Measurements from ENCODE around the gene TRMU.
A peak's percentile ranks its signal among the peaks of the same experiment; 100 is the strongest.

Gene TRMU

DNA sequence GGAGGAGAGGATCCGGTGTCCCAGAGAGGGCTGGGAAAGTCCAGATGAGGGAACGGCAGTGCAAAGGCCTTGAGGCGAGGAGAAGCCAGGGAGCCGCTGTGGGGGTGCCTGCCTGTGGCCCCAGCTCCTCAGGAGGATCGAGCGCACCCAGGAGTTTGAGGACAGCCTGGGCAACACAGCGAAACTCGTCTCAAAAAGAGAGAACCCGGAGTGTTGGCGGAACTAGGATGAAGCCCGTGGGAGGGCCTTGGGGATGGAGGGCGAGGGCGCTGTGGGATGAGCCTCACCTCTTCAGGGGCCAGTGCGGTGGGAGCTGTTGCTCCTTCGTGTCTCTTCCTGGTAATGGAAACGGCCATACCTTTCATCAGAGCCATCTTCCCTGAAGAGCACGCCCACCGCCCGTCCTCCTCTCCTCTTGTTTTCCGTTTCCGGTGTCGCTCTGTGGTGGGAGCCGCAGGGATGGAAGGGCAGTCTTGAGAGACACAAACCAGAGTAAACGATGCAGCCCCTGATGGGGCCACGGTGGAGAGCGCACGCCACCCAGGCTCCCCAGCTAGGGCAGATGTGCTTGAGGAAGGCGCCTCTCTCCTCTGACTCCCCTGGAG, 15.7 kb downstream of the TRMU start:
- DNase-seq (ENCODE audit: extremely low read depth, low read depth), result no peak
- no peak overlapping the region for H3K4me3 ChIP-seq (replicated peaks; ENCODE audit: low read depth, low read length)
- no peak for TF ChIP-seq CTCF (IDR thresholded peaks at IDR 0.05; ENCODE audit: low read depth, low read length, missing control alignments)

GRCh38 chr22:46351767-46352166, 16.3 kb downstream of the TRMU start:
- no peak overlapping the region for H3K4me3 ChIP-seq (replicated peaks; ENCODE audit: low read depth, low read length)
- no peak for DNase-seq (ENCODE audit: extremely low read depth, low read depth)
- no peak for TF ChIP-seq CTCF (IDR thresholded peaks at IDR 0.05; ENCODE audit: low read depth, low read length, missing control alignments)

- no peak for TF ChIP-seq CTCF (IDR thresholded peaks at IDR 0.05; ENCODE audit: low read depth, low read length, missing control alignments)
- DNase-seq (ENCODE audit: extremely low read depth, low read depth), result no peak
- no peak overlapping the region for H3K4me3 ChIP-seq (replicated peaks; ENCODE audit: low read depth, low read length)
Observed at GRCh38 chr22:46352276-46352675, 16.8 kb downstream of the TRMU start.

- DNase-seq (ENCODE audit: extremely low read depth, low read depth), result peak; percentile 9
- H3K4me3 ChIP-seq (replicated peaks; ENCODE audit: low read depth, low read length), result no peak overlapping the region
- TF ChIP-seq CTCF (IDR thresholded peaks at IDR 0.05; ENCODE audit: low read depth, low read length, missing control alignments), result no peak
Observed at GRCh38 chr22:46352691-46353386, 17.3 kb downstream of the TRMU start.

- no peak overlapping the region for H3K4me3 ChIP-seq (replicated peaks; ENCODE audit: low read depth, low read length)
- no peak for TF ChIP-seq CTCF (IDR thresholded peaks at IDR 0.05; ENCODE audit: low read depth, low read length, missing control alignments)
- no peak for DNase-seq (ENCODE audit: extremely low read depth, low read depth)
Observed at GRCh38 chr22:46353483-46354105, 18.1 kb downstream of the TRMU start.

- DNase-seq (ENCODE audit: extremely low read depth, low read depth), result no peak
- no peak for TF ChIP-seq CTCF (IDR thresholded peaks at IDR 0.05; ENCODE audit: low read depth, low read length, missing control alignments)
- no peak overlapping the region for H3K4me3 ChIP-seq (replicated peaks; ENCODE audit: low read depth, low read length)
Observed at GRCh38 chr22:46354176-46354992, 18.9 kb downstream of the TRMU start.

All from HFF-Myc (cell line).